ENCODE measurements around the gene HLA-A. TPM values are rescaled to one million over a fixed set of nuclear protein-coding genes. Genes with fewer than 3 reads are reported as not detected.
"Not testable (repeated sequence)": the region's sequence is repeated elsewhere in the genome, so short reads cannot be mapped to it uniquely, and the experiment has no call there.

The HLA-A gene
- 361 TPM for polyA plus RNA-seq (2013, experiment 1 of 2; ENCODE audit: insufficient read length)
- 368 TPM for polyA plus RNA-seq (2013, experiment 2 of 2; ENCODE audit: insufficient read length)

GRCh38 chr6:29942275-29943052, at the start of gene HLA-A:
Gene HLA-A (plus strand): TSS chr6:29942532. CDS start chr6:29942554, 22 bp downstream.
- peak; percentile 94 for DNase-seq

GRCh38 chr6:29892696-29893095, 49.6 kb upstream of the HLA-A start:
- no peak for DNase-seq

GRCh38 chr6:29899281-29899680, 43.1 kb upstream of the HLA-A start:
- DNase-seq, result no peak

GRCh38 chr6:29905286-29905685, 37.0 kb upstream of the HLA-A start:
- DNase-seq, result no peak

- DNase-seq, result no peak
Measured at GRCh38 chr6:29907637-29908340, 34.5 kb upstream of the HLA-A start.

- DNase-seq, result no peak
Measured at GRCh38 chr6:29908341-29908662, 34.0 kb upstream of the HLA-A start.

- no peak for DNase-seq
Measured at GRCh38 chr6:29908710-29909109, 33.6 kb upstream of the HLA-A start.

- DNase-seq, result no peak
Measured at GRCh38 chr6:29909985-29910384, 32.3 kb upstream of the HLA-A start.

- no peak for DNase-seq
Measured at GRCh38 chr6:29912840-29913239, 29.5 kb upstream of the HLA-A start.

GRCh38 chr6:29916741-29917140, 25.6 kb upstream of the HLA-A start:
- no peak for DNase-seq

- no peak for DNase-seq
Measured at GRCh38 chr6:29917857-29918256, 24.5 kb upstream of the HLA-A start.

- DNase-seq, result no peak
Measured at GRCh38 chr6:29919506-29920445, 22.6 kb upstream of the HLA-A start.

- no peak for DNase-seq
Measured at GRCh38 chr6:29924287-29924686, 18.0 kb upstream of the HLA-A start.

GRCh38 chr6:29924731-29925130, 17.6 kb upstream of the HLA-A start:
- DNase-seq, result no peak

GRCh38 chr6:29925321-29925720, 17.0 kb upstream of the HLA-A start:
- no peak for DNase-seq

- no peak for DNase-seq
Measured at GRCh38 chr6:29925727-29926412, 16.5 kb upstream of the HLA-A start.

GRCh38 chr6:29926413-29927274, 15.7 kb upstream of the HLA-A start:
- DNase-seq, result peak; percentile 8

- no peak for DNase-seq
Measured at GRCh38 chr6:29927275-29927569, 15.1 kb upstream of the HLA-A start.

- DNase-seq, result no peak
Measured at GRCh38 chr6:29927841-29928388, 14.4 kb upstream of the HLA-A start.

- DNase-seq, result not testable (repeated sequence)
Measured at GRCh38 chr6:29930047-29930446, 12.3 kb upstream of the HLA-A start.

GRCh38 chr6:29933955-29934354, 8.4 kb upstream of the HLA-A start:
- DNase-seq, result no peak
